ENCODE results near the gene OXSR1.
"Not testable (repeated sequence)": the region's sequence is repeated elsewhere in the genome, so short reads cannot be mapped to it uniquely, and the experiment has no call there.

The OXSR1 gene

GRCh38 chr3:38165722-38166387 is 518 bp downstream of the OXSR1 start:
- DNase-seq (ENCODE audit: low read depth, low spot score): no peak

- DNase-seq (ENCODE audit: low read depth, low spot score): no peak
These were observed 2.3 kb downstream of the OXSR1 start for GRCh38 chr3:38167591-38167990.

- no peak for DNase-seq (ENCODE audit: low read depth, low spot score)
These were observed 3.1 kb downstream of the OXSR1 start for GRCh38 chr3:38168151-38169026.

- DNase-seq (ENCODE audit: low read depth, low spot score): no peak
These were observed 3.6 kb downstream of the OXSR1 start for GRCh38 chr3:38169027-38169317.

- no peak for DNase-seq (ENCODE audit: low read depth, low spot score)
These were observed 5.4 kb downstream of the OXSR1 start for GRCh38 chr3:38170722-38171121.

- no peak for DNase-seq (ENCODE audit: low read depth, low spot score)
These were observed 6.3 kb downstream of the OXSR1 start for GRCh38 chr3:38171622-38172021.

- DNase-seq (ENCODE audit: low read depth, low spot score): no peak
These were observed 8.6 kb downstream of the OXSR1 start for GRCh38 chr3:38173834-38174418.

- DNase-seq (ENCODE audit: low read depth, low spot score): no peak
These were observed 11.8 kb downstream of the OXSR1 start for GRCh38 chr3:38177181-38177580.

GRCh38 chr3:38186781-38187180 is 21.4 kb downstream of the OXSR1 start:
- DNase-seq (ENCODE audit: low read depth, low spot score): no peak

- DNase-seq (ENCODE audit: low read depth, low spot score): no peak
These were observed 25.1 kb downstream of the OXSR1 start for GRCh38 chr3:38190481-38190881.

- DNase-seq (ENCODE audit: low read depth, low spot score): not testable (repeated sequence)
These were observed 37.6 kb downstream of the OXSR1 start for GRCh38 chr3:38202931-38203330.

- DNase-seq (ENCODE audit: low read depth, low spot score): no peak
These were observed 38.4 kb downstream of the OXSR1 start for GRCh38 chr3:38203690-38204089.

- DNase-seq (ENCODE audit: low read depth, low spot score): no peak
These were observed 39.5 kb downstream of the OXSR1 start for GRCh38 chr3:38204599-38205471.

- DNase-seq (ENCODE audit: low read depth, low spot score): no peak
These were observed 40.1 kb downstream of the OXSR1 start for GRCh38 chr3:38205472-38205805.

GRCh38 chr3:38207254-38208003 is 42.1 kb downstream of the OXSR1 start:
- DNase-seq (ENCODE audit: low read depth, low spot score): no peak

- no peak for DNase-seq (ENCODE audit: low read depth, low spot score)
These were observed 44.9 kb downstream of the OXSR1 start for GRCh38 chr3:38210141-38210757.

- no peak for DNase-seq (ENCODE audit: low read depth, low spot score)
These were observed 46.8 kb downstream of the OXSR1 start for GRCh38 chr3:38212141-38212540.

- DNase-seq (ENCODE audit: low read depth, low spot score): no peak
These were observed 49.2 kb downstream of the OXSR1 start for GRCh38 chr3:38214560-38214959.

- no peak for DNase-seq (ENCODE audit: low read depth, low spot score)
These were observed 54.4 kb downstream of the OXSR1 start for GRCh38 chr3:38219609-38220197.

GRCh38 chr3:38221005-38221404 is 55.7 kb downstream of the OXSR1 start:
- no peak for DNase-seq (ENCODE audit: low read depth, low spot score)
